Measurements from ENCODE around the gene NFE2L3.
"Not testable (repeated sequence)": the region's sequence is repeated elsewhere in the genome, so short reads cannot be mapped to it uniquely, and the experiment has no call there.

The NFE2L3 gene

GRCh38 chr7:26122745-26123144 is 29.3 kb upstream of the NFE2L3 start:
- Histone ChIP-seq H3K9ac (no peak overlapping the region), H3K4me1 (no peaks in the 10 kb centered on the region), H3K9me3 (replicated peaks in 1 of 11) (0 out of 22 replicates have a peak, but pooled peaks cover 0 to 9% (median 0%) of the 10 kb centered on the region in 11 experiments), H3K4me3 (no peak overlapping the region), H3K27me3 (no peaks in the 10 kb centered on the region), H4K20me1 (no peaks in the 10 kb centered on the region), H3K36me3 (no peaks in the 10 kb centered on the region), H3K4me2 (no peak overlapping the region; a peak in 1 of 22 replicates), H3K27ac (no peak overlapping the region)
- TF ChIP-seq Cebpa-rat (IDR thresholded peaks at IDR 0.05), result no peak

- not testable (repeated sequence) for H3K9ac ChIP-seq, H3K36me3 ChIP-seq, H3K4me2 ChIP-seq
Observed at GRCh38 chr7:26124775-26125174, 27.2 kb upstream of the NFE2L3 start.

DNA sequence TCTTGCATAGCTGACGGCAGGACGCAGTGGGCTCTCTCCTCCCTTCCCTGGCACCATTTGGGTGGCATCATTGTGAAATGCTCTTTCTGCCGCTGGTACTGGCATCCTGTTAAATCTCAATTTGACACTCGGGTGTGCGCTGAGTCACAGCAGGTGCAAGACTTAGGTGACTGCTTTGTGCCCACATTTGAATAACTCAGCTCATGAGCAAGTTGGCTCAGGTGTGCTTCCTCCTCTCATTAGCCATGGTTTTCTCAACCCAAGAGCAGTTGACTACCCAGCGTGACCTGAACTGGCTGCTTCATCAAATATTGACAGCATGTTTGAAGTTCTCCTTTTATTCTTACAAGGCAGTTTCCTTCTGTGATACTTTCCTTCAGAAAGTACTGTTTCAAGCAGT is 24.6 kb upstream of the NFE2L3 start:
- no peak overlapping the region for H3K9ac ChIP-seq
- H3K36me3 ChIP-seq, result no peaks in the 10 kb centered on the region
- peaks cover 0 to 9% (median 0%) of the 10 kb centered on the region in 11 experiments; a peak in 1 of 22 replicates for H3K9me3 ChIP-seq (replicated peaks in 1 of 11)
- H3K27me3 ChIP-seq, result no peaks in the 10 kb centered on the region
- H3K27ac ChIP-seq, result no peak overlapping the region
- TF ChIP-seq Cebpa-rat (IDR thresholded peaks at IDR 0.05), result no peak
- H3K4me1 ChIP-seq, result no peaks in the 10 kb centered on the region
- H3K4me3 ChIP-seq, result no peak overlapping the region
- no peaks in the 10 kb centered on the region for H4K20me1 ChIP-seq
- H3K4me2 ChIP-seq, result no peak overlapping the region

More at GRCh38 chr7:26124775-26125174, 27.2 kb upstream of the NFE2L3 start:
- not testable (repeated sequence) for H3K27me3 ChIP-seq; H3K27ac ChIP-seq; H3K4me1 ChIP-seq; H4K20me1 ChIP-seq; H3K4me3 ChIP-seq; H3K9me3 ChIP-seq (replicated peaks in 1 of 11)

GRCh38 chr7:26131056-26131589 is 20.9 kb upstream of the NFE2L3 start:
- TF ChIP-seq Cebpa-rat (IDR thresholded peaks at IDR 0.05), result no peak
- no peak overlapping the region for H3K4me2 ChIP-seq
- no peaks in the 10 kb centered on the region; a peak in 4 of 22 replicates for H3K9me3 ChIP-seq (replicated peaks in 1 of 11)

GRCh38 chr7:26135076-26135475 is 16.9 kb upstream of the NFE2L3 start:
- no peaks in the 10 kb centered on the region for H3K36me3 ChIP-seq
- H3K9me3 ChIP-seq (replicated peaks in 1 of 11), result no peaks in the 10 kb centered on the region; a peak in 4 of 22 replicates
- no peak for TF ChIP-seq Cebpa-rat (IDR thresholded peaks at IDR 0.05)
- no peak overlapping the region for H3K9ac ChIP-seq
- H3K4me1 ChIP-seq, result peaks cover 0 to 14% (median 0%) of the 10 kb centered on the region in 10 experiments; a peak in 3 of 20 replicates
- H3K4me3 ChIP-seq, result no peak overlapping the region
- no peak overlapping the region for H3K4me2 ChIP-seq
- H3K27me3 ChIP-seq, result no peaks in the 10 kb centered on the region
- no peak overlapping the region for H3K27ac ChIP-seq
- no peaks in the 10 kb centered on the region for H4K20me1 ChIP-seq

More at GRCh38 chr7:26131056-26131589, 20.9 kb upstream of the NFE2L3 start:
- Histone ChIP-seq H3K27ac (no peak overlapping the region), H3K9ac (no peak overlapping the region), H3K4me1 (no peaks in the 10 kb centered on the region), H3K36me3 (no peaks in the 10 kb centered on the region), H4K20me1 (no peaks in the 10 kb centered on the region), H3K4me3 (no peak overlapping the region), H3K27me3 (no peaks in the 10 kb centered on the region)

GRCh38 chr7:26135551-26135950 is 16.4 kb upstream of the NFE2L3 start:
- no peaks in the 10 kb centered on the region for H3K27me3 ChIP-seq
- no peak overlapping the region for H3K4me3 ChIP-seq
- no peaks in the 10 kb centered on the region for H3K36me3 ChIP-seq
- no peak overlapping the region for H3K4me2 ChIP-seq
- no peak overlapping the region for H3K9ac ChIP-seq
- TF ChIP-seq Cebpa-rat (IDR thresholded peaks at IDR 0.05), result no peak
- no peak overlapping the region for H3K27ac ChIP-seq
- H3K9me3 ChIP-seq (replicated peaks in 1 of 11), result no peaks in the 10 kb centered on the region; a peak in 4 of 22 replicates
- H4K20me1 ChIP-seq, result no peaks in the 10 kb centered on the region
- peaks cover 0 to 14% (median 0%) of the 10 kb centered on the region in 10 experiments; a peak in 3 of 20 replicates for H3K4me1 ChIP-seq

- no peak overlapping the region for H3K27ac ChIP-seq
- no peak overlapping the region for H3K9ac ChIP-seq
- no peak overlapping the region for H3K4me2 ChIP-seq
- H4K20me1 ChIP-seq, result no peaks in the 10 kb centered on the region
- no peak for TF ChIP-seq Cebpa-rat (IDR thresholded peaks at IDR 0.05)
- no peaks in the 10 kb centered on the region for H3K27me3 ChIP-seq
- peaks cover 0 to 18% (median 0%) of the 10 kb centered on the region in 10 experiments; a peak in 3 of 20 replicates for H3K4me1 ChIP-seq
- H3K4me3 ChIP-seq, result no peak overlapping the region
- no peaks in the 10 kb centered on the region; a peak in 4 of 22 replicates for H3K9me3 ChIP-seq (replicated peaks in 1 of 11)
- H3K36me3 ChIP-seq, result no peaks in the 10 kb centered on the region
Observed at GRCh38 chr7:26136831-26137230, 15.2 kb upstream of the NFE2L3 start.

DNA sequence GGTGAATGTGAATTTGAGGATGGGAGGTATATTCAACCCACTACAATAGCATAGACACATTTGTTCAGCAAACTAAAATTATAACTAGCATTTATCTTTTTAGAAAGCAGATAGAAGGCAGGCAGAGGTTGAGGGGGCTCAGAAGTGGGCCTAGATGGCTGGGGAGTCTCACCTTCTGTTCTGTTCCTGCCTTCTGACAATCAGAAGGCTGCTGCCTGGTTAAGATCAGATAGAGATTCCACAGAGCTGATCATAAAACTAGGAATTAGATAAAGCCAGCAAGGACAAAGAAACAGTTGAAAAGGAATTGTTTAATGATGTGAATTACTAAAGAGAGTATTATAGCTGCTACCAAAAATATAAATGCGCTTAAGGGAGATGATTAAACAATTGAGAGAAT is 11.6 kb upstream of the NFE2L3 start:
- H3K4me3 ChIP-seq, result no peak overlapping the region
- 0 out of 22 replicates have a peak overlapping the region, but pooled peaks of 1 of the 11 experiments have one; percentile 24 for H3K27ac ChIP-seq
- no peak overlapping the region for H3K4me2 ChIP-seq
- H4K20me1 ChIP-seq, result no peaks in the 10 kb centered on the region
- H3K36me3 ChIP-seq, result no peaks in the 10 kb centered on the region
- peaks cover 0 to 27% (median 0%) of the 10 kb centered on the region in 10 experiments; a peak in 3 of 20 replicates for H3K4me1 ChIP-seq
- no peak overlapping the region for H3K9ac ChIP-seq
- no peak for TF ChIP-seq Cebpa-rat (IDR thresholded peaks at IDR 0.05)
- H3K9me3 ChIP-seq (replicated peaks in 1 of 11), result no peaks in the 10 kb centered on the region; a peak in 3 of 22 replicates
- no peaks in the 10 kb centered on the region for H3K27me3 ChIP-seq

GRCh38 chr7:26141077-26141476 is 10.9 kb upstream of the NFE2L3 start:
- Histone ChIP-seq H3K4me1 (peaks cover 0 to 27% (median 0%) of the 10 kb centered on the region in 10 experiments; a peak in 3 of 20 replicates), H3K4me2 (no peak overlapping the region), H4K20me1 (no peaks in the 10 kb centered on the region), H3K9me3 (replicated peaks in 1 of 11) (peaks cover 0 to 4% (median 2%) of the 10 kb centered on the region in 11 experiments; a peak in 8 of 22 replicates), H3K36me3 (no peaks in the 10 kb centered on the region), H3K9ac (no peak overlapping the region), H3K27ac (no peak overlapping the region), H3K27me3 (no peaks in the 10 kb centered on the region), H3K4me3 (no peak overlapping the region)
- no peak for TF ChIP-seq Cebpa-rat (IDR thresholded peaks at IDR 0.05)

Data from BLaER1 treated with 17β-estradiol and CSF1 and Interleukin-3, amounts not matched to agents 10 nM and 100 nM (cell line).